UCSD-AML1 (cell line): ENCODE data around the gene ADI1.
"Not testable (repeated sequence)": the region's sequence is repeated elsewhere in the genome, so short reads cannot be mapped to it uniquely, and the experiment has no call there.

Source experiments
- DNase-seq: peaks from one replicate; lab custom pipeline; 2025; ENCODE audit not compliant: unreplicated experiment; lab: John Stamatoyannopoulos, UW

The ADI1 gene

DNA sequence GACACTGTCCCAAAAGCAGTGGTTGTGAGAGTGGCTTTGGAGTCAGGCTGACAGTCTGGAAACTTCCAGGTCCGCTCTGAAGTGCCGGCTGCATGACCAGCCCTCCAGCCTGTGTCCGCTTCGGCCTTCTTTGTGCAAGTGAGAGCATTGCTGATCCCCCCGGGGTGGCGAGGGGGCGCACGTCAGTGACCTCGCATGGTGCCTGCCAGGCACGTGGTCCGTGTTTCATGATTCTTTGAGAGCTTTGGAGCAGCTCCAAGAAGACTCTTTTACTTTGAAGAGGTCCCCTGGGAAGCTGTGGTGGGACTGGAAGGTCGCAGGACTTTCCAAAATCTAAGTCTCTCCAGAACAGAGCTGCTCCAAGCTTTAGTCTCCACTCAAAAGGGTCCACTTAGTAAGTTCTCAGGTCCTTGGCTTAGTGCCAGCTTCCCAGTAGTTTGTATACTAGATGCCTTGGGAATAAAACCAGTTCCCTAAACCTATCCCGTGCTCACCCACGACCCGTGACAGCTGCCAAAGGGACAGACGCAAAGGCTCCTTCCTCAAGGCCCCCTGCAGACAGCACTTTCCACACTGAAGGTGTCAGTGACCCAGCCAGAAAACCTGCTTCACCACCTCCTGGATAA lies 68.8 kb downstream of the ADI1 start:
- no peak for DNase-seq

DNA sequence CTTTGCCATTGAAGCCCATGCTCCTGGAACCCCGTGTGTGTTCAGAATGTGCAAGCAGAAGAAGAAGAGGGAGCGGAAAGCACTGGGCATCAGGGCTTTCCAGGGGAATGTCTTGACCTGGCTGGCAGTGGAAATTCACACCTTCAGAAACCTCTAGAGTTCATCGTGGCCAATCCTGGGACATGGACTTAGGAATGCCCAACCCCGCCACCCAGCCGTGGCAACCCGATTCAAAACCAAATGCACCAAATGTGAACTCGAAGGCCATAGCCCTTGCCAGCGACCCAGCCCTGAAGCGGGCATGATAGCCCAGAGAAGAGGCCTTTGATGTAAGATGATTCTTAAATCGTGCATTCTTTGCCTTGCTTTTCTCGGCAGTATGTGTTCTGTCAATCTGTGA lies 69.4 kb downstream of the ADI1 start:
- no peak for DNase-seq

DNA sequence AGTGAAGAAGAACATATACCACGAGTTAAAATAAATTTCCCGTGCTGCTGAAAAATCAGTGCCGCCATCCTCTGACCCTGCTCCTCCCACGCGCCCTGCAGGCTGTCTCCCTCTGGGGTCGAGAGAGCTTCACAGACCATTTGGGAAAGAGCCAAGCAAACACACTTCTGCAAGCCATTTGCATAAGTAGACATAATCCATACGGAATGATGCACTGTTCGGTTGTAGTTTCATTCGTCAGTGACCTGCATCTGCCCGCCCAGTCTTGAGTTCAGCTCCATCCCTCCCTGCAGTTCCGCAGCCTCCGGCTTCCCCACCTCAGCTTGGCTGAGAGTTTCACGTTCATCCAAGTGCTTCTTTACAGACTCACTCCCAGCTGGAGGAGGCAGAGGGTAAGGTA lies 70.2 kb downstream of the ADI1 start:
- DNase-seq: no peak

DNA sequence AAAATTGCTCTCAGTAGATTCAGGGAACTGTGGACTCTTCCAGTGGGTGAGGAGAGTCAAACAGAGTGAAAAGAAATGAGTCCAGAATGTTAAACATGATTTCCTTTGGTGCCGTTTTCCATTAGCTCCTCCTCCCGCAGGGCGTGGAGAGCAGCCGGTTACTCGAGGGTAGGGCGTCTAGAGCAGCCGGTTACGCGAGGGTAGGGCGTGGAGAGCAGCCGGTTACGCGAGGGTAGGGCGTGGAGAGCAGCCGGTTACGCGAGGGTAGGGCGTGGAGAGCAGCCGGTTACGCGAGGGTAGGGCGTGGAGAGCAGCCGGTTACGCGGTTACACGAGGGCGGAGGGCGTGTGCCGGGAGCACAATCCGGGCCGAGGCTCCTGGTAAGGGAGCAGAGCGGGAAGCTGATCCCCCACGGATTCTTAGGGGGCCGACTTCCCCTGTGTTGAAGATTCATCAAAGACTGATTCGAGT lies 70.9 kb downstream of the ADI1 start:
- DNase-seq: not testable (repeated sequence)

GRCh38 chr2:3447789-3448317 lies 71.5 kb downstream of the ADI1 start:
- DNase-seq: no peak
